ENCODE results near the gene TSEN15. TPM values are rescaled to one million over a fixed set of nuclear protein-coding genes. Genes with fewer than 3 reads are reported as not detected.

TSEN15 gene
- total and polyA plus RNA-seq, 10 of the 15 experiments (the other 5 are each of a cell fraction or from before 2014, with no cell fraction given): 21.1 to 136 (median 70.2) TPM

GRCh38 chr1:184010788-184011187, 40.7 kb upstream of the TSEN15 start:
- Histone ChIP-seq H2AFZ (ENCODE audit: control insufficient read depth, low read depth, low read length) (no peak overlapping the region), H3K9me3 (replicated peaks; ENCODE audit: control insufficient read depth, insufficient read depth, low read length) (no peaks in the 10 kb centered on the region), H3K79me2 (ENCODE audit: control insufficient read depth, insufficient read depth, low read length) (no peaks in the 10 kb centered on the region), H3K27ac (ENCODE audit: control insufficient read depth, insufficient read depth) (no peak overlapping the region), H3K4me1 (ENCODE audit: control insufficient read depth, insufficient read depth, low read length) (no peaks in the 10 kb centered on the region), H3K4me2 (ENCODE audit: control insufficient read depth, insufficient read depth) (no peak overlapping the region), H3K36me3 (ENCODE audit: control insufficient read depth in 2 of 2, insufficient read depth in 2 of 2, low read length in 1 of 2) (no peaks in the 10 kb centered on the region), H4K20me1 (ENCODE audit: control insufficient read depth, insufficient read depth) (no peaks in the 10 kb centered on the region), H3K4me3 (no peak overlapping the region), H3K9ac (ENCODE audit: control insufficient read depth, insufficient read depth, low read length) (no peak overlapping the region), H3K27me3 (replicated peaks in 1 of 2; ENCODE audit: control insufficient read depth in 2 of 2, insufficient read depth in 2 of 2, low read length in 1 of 2) (peaks cover 0 to 17% of the 10 kb centered on the region in 2 experiments; a peak in 1 of 4 replicates)
- 15% methylated on average over 2 of the region's 2 CpGs for WGBS (ENCODE audit: insufficient coverage, insufficient replicate concordance, low lambda C conversion rate, missing lambda C conversion rate)
- in situ Hi-C loops (cut with MboI): no loop called here
- ATAC-seq (no peak), FAIRE-seq (no peak), DNase-seq (ENCODE audit: low read depth, low spot score) (no peak)
- RAD21 ChIA-PET (ENCODE audit: unreplicated experiment): no interaction called here
- no TSS peak for BruUV-seq (replicated peaks)
- CTCF ChIA-PET: interaction anchor here (1.4 kb wide), 1 partner anchor 60 kb away, joined by 3 read pairs; no protein-coding TSS in a partner anchor
- POLR2A ChIA-PET: no interaction called here
- SMC1A ChIA-PET (ENCODE audit: uncharacterized antibody, unreplicated experiment): interaction anchor here (1.5 kb wide), 2 partner anchors 20 to 188 kb away, joined by 3 read pairs; no protein-coding TSS in a partner anchor
- intact Hi-C loops (cut with micrococcal nuclease; ENCODE audit: unreplicated experiment): no loop called here
- TF ChIP-seq SMARCA5 (IDR thresholded peaks at IDR 0.05): no peak

GRCh38 chr1:184012187-184012586, 39.3 kb upstream of the TSEN15 start:
- H3K4me3 ChIP-seq: no peak overlapping the region
- H3K4me2 ChIP-seq (ENCODE audit: control insufficient read depth, insufficient read depth): no peak overlapping the region
- SMC1A ChIA-PET (ENCODE audit: uncharacterized antibody, unreplicated experiment): no interaction called here
- CTCF ChIA-PET: interaction anchor here (1.4 kb wide), 1 partner anchor 59 kb away, joined by 3 read pairs; no protein-coding TSS in a partner anchor
- BruUV-seq (replicated peaks): no TSS peak
- no peak for ATAC-seq
- H3K27ac ChIP-seq (ENCODE audit: control insufficient read depth, insufficient read depth): no peak overlapping the region
- no peaks in the 10 kb centered on the region for H3K79me2 ChIP-seq (ENCODE audit: control insufficient read depth, insufficient read depth, low read length)
- no peak for FAIRE-seq
- H4K20me1 ChIP-seq (ENCODE audit: control insufficient read depth, insufficient read depth): no peaks in the 10 kb centered on the region
- H3K27me3 ChIP-seq (replicated peaks in 1 of 2; ENCODE audit: control insufficient read depth in 2 of 2, insufficient read depth in 2 of 2, low read length in 1 of 2): peaks cover 0 to 19% of the 10 kb centered on the region in 2 experiments; a peak in 1 of 4 replicates
- in situ Hi-C loops (cut with MboI): no loop called here
- intact Hi-C loops (cut with micrococcal nuclease; ENCODE audit: unreplicated experiment): no loop called here
- TF ChIP-seq SRF (IDR thresholded peaks at IDR 0.05; ENCODE audit: low read depth in 2 of 2, low read length in 2 of 2): no peak
- no peak for TF ChIP-seq IRF3 (IDR thresholded peaks at IDR 0.05)
- TF ChIP-seq PBX3 (IDR thresholded peaks at IDR 0.05; ENCODE audit: insufficient replicate concordance, low read depth, low read length): no peak
- TF ChIP-seq MTA3 (IDR thresholded peaks at IDR 0.05; ENCODE audit: borderline replicate concordance, low read length): no peak
- RAD21 ChIA-PET (ENCODE audit: unreplicated experiment): no interaction called here
- H3K36me3 ChIP-seq (ENCODE audit: control insufficient read depth in 2 of 2, insufficient read depth in 2 of 2, low read length in 1 of 2): no peaks in the 10 kb centered on the region
- H3K4me1 ChIP-seq (ENCODE audit: control insufficient read depth, insufficient read depth, low read length): no peaks in the 10 kb centered on the region
- DNase-seq (ENCODE audit: low read depth, low spot score): no peak
- no peaks in the 10 kb centered on the region for H3K9me3 ChIP-seq (replicated peaks; ENCODE audit: control insufficient read depth, insufficient read depth, low read length)
- no peak overlapping the region for H2AFZ ChIP-seq (ENCODE audit: control insufficient read depth, low read depth, low read length)
- POLR2A ChIA-PET: no interaction called here
- no peak overlapping the region for H3K9ac ChIP-seq (ENCODE audit: control insufficient read depth, insufficient read depth, low read length)
